B cell (primary cell): ENCODE data around the gene PHACTR4.
"Not testable (repeated sequence)": the region's sequence is repeated elsewhere in the genome, so short reads cannot be mapped to it uniquely, and the experiment has no call there.

ENCODE experiments used
- CTCF ChIP-seq: fragments of 200-600 bp; IDR thresholded peaks from one replicate; pipeline ENCODE4 v1.8.0; 2022; ENCODE audit warnings: antibody characterized with exemption, mild to moderate bottlenecking
- EZH2 ChIP-seq: IDR thresholded peaks from 2 replicates; pipeline ENCODE4 v1.6.1; 2012; ENCODE audit warnings: borderline replicate concordance, low read depth, mild to moderate bottlenecking, moderate library complexity, low read length; ENCODE audit not compliant: insufficient read depth, poor library complexity, severe bottlenecking

DNA sequence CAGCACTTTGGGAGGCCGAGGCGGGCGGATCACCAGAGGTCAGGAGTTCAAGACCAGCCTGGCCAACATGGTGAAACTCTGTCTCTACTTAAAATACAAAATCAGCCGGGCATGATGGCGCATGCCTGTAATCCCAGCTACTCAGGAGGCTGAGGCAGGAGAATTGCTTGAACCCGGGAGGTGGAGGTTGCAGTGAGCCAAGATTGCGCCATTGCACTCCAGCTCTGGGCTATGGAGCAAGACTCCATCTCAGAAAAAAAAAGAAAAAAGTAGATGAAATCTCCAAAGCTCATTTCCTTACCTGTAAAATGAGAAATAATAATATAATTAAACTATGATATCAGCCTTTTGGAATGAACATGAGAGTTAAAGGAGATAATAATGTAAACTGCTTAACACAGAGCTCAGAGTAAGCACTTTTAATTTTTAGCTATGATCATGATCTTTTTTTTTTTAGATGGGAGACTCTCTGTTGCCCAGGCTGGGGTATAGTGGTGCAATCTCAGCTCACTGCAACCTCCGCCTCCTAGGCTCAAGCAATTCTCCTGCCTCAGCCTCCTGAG is 16.2 kb upstream of the PHACTR4 start:
- TF ChIP-seq EZH2, CTCF: not testable (repeated sequence)
